Duodenal mucosa (tissue), 2 donors: ENCODE measurements around the gene CCDC136.

Experiments used
- H3K27ac ChIP-seq: one replicate; pipeline ENCODE4 v1.7.0; 2013; ENCODE audit warnings: low read depth, low read length
- H3K27me3 ChIP-seq, 2 donors: one replicate each; pipeline ENCODE4 v1.7.0; 2013; ENCODE audit warnings: low read length in 2 of 2, control low read depth in 1 of 2; ENCODE audit not compliant: insufficient read depth in 2 of 2, control insufficient read depth in 1 of 2
- H3K36me3 ChIP-seq, 2 donors: one replicate each; pipeline ENCODE4 v1.7.0; 2013; ENCODE audit warnings: low read length in 2 of 2, control low read depth in 1 of 2; ENCODE audit not compliant: insufficient read depth in 2 of 2, control insufficient read depth in 1 of 2
- H3K4me1 ChIP-seq, 2 donors: one replicate each; pipeline ENCODE4 v1.7.0; 2013; ENCODE audit warnings: low read length in 2 of 2, control low read depth in 1 of 2; ENCODE audit not compliant: insufficient read depth in 2 of 2, control insufficient read depth in 1 of 2
- H3K4me3 ChIP-seq, 2 donors: one replicate each; pipeline ENCODE4 v1.7.0; 2013; ENCODE audit warnings: low read length in 2 of 2, low read depth in 1 of 2
- H3K9ac ChIP-seq, 2 donors: one replicate each; pipeline ENCODE4 v1.7.0; 2013; ENCODE audit warnings: low read length in 2 of 2, low read depth in 1 of 2
- H3K9me3 ChIP-seq, 2 donors: one replicate each; pipeline ENCODE4 v1.7.0; 2013; ENCODE audit warnings: low read length in 2 of 2, control low read depth in 1 of 2; ENCODE audit not compliant: control insufficient read depth in 1 of 2

Gene CCDC136

DNA sequence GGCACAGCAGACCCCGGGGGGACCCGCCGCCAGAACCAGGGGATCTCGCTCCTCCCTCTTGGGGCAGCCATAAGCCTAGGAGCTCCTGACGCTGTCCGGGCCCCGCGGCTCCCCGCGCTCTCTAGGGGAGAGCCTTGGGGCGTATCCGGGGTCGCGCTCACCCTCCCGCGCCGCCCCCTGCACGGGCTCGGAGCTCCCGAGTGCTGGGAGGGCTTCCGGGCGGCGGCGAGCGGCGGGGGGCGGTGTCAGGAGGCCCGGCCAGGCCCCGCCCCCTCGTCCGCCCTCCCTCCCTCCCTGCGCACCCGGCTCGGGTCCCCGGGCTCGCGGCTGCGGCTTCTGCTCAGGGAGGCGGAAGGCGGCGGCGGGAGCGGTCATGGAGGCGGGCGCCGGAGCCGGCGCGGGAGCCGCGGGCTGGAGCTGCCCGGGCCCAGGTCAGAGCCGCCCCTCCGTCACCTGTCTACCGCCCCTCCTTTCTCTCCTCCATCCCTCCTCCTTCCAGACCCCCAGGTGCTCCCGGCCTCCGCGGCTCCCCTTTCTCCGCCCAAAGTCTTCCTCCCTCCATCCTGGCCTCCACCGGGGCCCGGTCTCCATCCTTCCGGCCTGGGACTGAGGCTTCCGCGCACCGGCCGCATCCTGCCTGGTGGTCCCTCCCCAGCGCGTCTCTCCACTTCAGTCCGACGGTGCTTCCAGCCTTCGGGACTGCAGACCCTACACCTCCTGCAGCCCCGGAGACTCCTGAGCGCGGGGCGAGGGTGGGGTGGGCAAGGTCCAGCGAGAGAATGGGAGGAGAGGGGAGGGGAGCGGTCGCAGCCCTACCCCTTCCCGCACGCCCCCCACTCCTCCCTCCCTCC lies at the start of gene CCDC136:
Gene CCDC136, plus strand, starts transcription at position 848 of the 851 bp plus-strand sequence. CDS start 444 bp downstream, outside the sequence.
- no peaks in the 10 kb centered on the region for H3K36me3 ChIP-seq
- peak within 1 kb of the TSS; percentile 25 to 57 for H3K9ac ChIP-seq
- no peaks in the 10 kb centered on the region for H3K9me3 ChIP-seq
- peaks cover 0 to 5% of the 10 kb centered on the region in 2 donors for H3K27me3 ChIP-seq
- H3K27ac ChIP-seq: no peak within 1 kb of the TSS
- peaks cover 7 to 10% of the 10 kb centered on the region in 2 donors for H3K4me1 ChIP-seq
- H3K4me3 ChIP-seq: peak within 1 kb of the TSS; percentile 67 to 80

DNA sequence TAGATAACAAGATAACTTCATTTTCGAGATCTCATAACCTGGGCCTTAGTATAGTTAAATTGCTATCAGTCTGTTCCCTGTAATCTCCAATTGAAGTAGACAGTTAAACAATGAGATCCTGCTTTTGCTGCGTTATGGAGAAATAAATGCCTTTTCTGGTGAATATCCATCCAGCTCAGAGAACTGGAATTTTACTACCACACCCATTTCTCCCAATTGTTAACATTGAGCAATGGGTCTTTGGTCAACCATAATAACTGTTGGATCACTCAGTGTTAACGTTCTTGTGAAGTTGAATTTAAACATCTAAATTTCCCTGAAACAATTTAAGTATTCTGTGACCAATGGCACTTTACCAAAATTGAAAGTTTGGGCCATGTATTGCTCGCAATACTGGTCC lies 49.6 kb upstream of the CCDC136 start:
- Histone ChIP-seq H3K4me1 (peaks cover 19 to 41% of the 10 kb centered on the region in 2 donors), H3K36me3 (no peaks in the 10 kb centered on the region), H3K27ac (no peak overlapping the region), H3K4me3 (no peak overlapping the region), H3K27me3 (no peaks in the 10 kb centered on the region), H3K9me3 (no peaks in the 10 kb centered on the region), H3K9ac (no peak overlapping the region)

DNA sequence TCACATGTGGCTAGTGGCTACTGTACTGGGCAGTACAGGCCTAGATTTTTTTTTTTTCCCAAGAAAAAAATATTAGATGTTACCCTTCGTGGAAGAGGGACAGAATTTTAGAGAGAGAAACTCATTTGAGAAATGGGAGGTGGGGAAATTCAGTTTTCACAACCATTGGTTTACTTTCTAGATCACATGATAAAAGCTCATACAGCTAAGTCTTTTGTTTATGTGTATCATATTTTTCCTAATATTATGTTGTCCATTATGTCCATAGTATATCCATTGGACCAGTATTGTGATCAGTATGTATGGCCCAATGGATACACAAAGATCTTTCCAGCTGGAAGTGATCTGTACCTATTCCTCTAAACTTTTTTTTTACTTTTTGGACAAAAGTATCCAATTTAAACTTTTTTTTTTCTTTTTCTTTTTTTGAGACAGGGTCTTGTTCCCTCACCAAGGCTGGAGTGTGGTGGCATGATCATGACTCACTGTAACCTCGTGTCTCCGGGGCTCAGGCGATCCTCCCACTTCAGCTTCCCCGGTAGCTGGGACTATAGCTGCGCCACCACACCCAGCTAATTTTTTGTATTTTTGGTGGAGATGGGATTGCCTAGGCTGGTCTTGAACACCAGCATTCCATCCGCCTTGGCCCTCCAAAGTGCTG lies 48.5 kb upstream of the CCDC136 start:
- H3K27ac ChIP-seq: no peak overlapping the region
- no peaks in the 10 kb centered on the region for H3K9me3 ChIP-seq

DNA sequence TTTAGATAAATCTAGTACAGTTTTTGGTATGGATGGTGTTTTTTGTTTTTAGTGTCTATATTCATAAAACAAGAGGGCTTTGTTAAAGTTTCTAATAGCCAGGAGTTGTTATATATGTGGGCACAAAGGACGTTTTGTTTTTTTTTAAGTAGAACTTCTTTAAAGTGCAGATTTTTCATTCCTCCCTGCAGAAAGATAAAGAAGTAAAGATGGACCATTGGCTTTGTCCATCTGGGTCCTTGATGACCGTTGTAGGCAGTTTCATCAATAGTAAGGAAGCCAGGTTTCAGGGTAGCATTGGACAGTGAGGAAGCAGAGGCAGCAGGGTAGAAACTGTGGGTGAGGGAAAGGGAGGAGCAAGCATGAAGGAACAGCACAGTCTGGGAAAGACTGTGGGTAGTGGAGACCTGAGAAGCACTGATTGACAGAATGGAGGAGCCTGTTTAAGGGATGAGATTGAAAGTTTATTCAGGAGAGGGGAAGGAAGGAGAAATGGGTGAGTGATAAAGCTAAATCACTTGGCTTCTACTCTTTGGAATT lies 47.3 kb upstream of the CCDC136 start:
- Histone ChIP-seq H3K4me1 (peaks cover 14 to 43% of the 10 kb centered on the region in 2 donors), H3K27ac (no peak overlapping the region), H3K4me3 (no peak overlapping the region), H3K27me3 (no peaks in the 10 kb centered on the region), H3K9ac (no peak overlapping the region), H3K9me3 (no peaks in the 10 kb centered on the region), H3K36me3 (peaks cover 10 to 15% of the 10 kb centered on the region in 2 donors)

More for the DNA sequence above, 48.5 kb upstream of the CCDC136 start:
- Histone ChIP-seq H3K4me1 (peaks cover 19 to 48% of the 10 kb centered on the region in 2 donors), H3K27me3 (no peaks in the 10 kb centered on the region), H3K4me3 (no peak overlapping the region), H3K36me3 (peaks cover 0 to 3% of the 10 kb centered on the region in 2 donors), H3K9ac (no peak overlapping the region)

DNA sequence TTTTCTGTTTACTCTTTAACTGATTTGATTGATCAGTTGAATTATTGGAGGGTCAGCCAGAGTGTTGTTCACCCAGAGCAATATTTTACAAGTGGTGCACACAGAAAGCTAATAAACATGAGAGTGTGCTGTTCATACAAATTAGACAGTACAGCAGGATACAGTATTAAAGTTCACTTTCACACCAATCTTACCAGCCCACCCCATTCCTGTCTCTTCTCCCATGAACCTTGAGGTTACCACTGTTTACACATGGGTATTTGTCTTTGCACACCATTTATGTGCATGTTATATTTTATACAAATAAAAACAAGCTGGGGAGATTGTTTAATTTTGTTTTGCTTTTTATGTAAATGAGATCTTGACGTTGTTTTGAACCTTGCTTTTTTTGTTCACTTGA lies 46.1 kb upstream of the CCDC136 start:
- Histone ChIP-seq H3K4me3 (no peak overlapping the region), H3K9me3 (no peaks in the 10 kb centered on the region), H3K4me1 (peaks cover 6 to 34% of the 10 kb centered on the region in 2 donors), H3K9ac (no peak overlapping the region), H3K36me3 (peaks cover 20 to 23% of the 10 kb centered on the region in 2 donors), H3K27me3 (no peaks in the 10 kb centered on the region), H3K27ac (no peak overlapping the region)

DNA sequence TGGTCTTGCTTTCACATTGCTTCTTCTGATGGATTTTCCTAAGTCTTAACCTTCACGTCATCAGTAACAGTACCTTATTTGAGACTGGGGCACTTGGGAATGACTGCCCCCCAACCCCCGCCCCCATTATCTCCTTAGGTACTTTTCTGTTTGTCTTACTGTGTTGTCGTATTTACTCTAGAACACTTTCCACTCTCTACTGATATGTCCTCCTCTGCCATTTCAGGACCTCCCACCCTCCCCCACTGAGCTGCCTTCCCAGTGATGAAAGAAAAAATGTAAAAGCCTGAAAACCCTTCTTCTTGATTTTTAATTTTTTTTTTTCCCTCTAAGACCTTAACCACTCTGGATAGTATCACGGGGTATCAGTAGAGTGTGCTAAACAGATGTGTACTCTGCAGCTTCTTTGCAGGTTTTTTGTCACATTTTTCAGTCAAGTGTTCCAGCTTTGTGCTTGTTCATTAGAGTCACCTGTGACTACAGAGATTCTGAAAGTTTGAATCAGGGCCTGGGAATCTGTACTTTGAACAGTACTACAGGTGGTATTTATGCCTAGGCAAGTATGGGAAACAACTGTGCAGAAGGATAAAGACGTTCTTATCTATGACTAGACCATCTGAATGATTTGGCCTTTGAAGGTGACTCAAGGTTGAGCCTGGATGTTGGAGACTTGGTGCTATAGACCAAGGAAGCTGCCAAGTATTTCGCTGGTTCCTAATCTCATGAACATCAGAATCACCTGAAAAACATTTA lies 44.3 kb upstream of the CCDC136 start:
- Histone ChIP-seq H3K9me3 (no peaks in the 10 kb centered on the region), H3K4me1 (peaks cover 0 to 17% of the 10 kb centered on the region in 2 donors), H3K9ac (no peak overlapping the region), H3K27me3 (no peaks in the 10 kb centered on the region), H3K27ac (no peak overlapping the region), H3K4me3 (no peak overlapping the region), H3K36me3 (peaks cover 20 to 32% of the 10 kb centered on the region in 2 donors)

DNA sequence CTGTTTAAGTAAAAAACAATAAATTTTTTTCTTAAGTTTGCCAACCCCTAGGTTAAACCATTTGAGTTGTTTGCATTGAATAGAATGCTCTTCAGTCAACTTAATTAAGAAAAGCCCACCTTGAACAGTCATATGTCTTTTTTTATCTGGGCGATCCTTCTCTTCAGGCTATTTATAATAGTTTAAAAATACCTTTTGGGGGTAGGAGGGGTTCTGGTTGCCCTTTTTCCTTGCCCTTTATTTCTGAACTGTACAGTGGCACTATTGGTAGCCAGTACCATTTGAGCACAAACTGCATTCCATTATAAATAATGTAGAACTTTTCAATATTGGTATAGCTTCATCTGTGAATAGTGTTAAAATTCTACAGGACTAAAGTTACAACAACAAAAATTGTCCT lies 39.5 kb upstream of the CCDC136 start:
- no peak overlapping the region for H3K27ac ChIP-seq
- H3K27me3 ChIP-seq: no peaks in the 10 kb centered on the region
- H3K9me3 ChIP-seq: no peaks in the 10 kb centered on the region
- H3K4me3 ChIP-seq: no peak overlapping the region
- peaks cover 0 to 6% of the 10 kb centered on the region in 2 donors for H3K4me1 ChIP-seq
- H3K9ac ChIP-seq: no peak overlapping the region
- peaks cover 25 to 74% of the 10 kb centered on the region in 2 donors for H3K36me3 ChIP-seq

DNA sequence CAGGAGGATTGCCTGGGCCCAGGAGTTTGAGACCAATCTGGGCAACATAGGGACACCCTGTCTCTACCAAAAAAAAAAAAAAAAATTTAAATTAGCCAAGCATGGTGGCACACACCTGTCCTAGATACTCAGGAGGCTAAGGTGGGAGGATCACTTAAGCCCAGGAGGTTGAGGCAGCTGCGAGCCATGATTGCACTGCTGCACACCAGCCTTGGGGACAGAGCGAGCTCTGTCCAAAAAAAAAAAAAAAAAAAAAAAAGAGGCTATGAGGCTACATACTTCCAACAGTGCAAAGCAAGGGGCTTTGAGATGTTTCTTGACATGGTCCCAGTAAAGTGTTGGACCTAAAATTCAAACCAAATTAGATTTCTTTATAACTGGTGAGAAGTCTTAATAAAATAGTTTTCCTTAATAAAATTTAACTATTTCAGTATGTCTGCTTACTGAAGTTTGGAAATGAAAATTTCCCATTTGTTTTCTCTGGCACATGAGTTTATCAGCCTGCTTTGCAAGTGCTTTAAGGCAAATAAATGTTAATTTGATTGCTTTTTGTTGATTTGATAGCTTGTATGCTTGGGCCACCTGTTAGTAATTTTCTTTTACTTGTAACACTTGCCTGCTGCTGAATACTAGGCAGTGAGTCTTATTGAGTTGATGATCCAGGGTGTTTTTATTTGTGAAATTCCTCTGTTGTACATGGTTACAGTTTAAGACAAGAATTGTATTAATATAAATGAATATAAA lies 36.5 kb upstream of the CCDC136 start:
- Histone ChIP-seq H3K27ac (no peak overlapping the region), H3K9me3 (no peaks in the 10 kb centered on the region), H3K4me1 (no peaks in the 10 kb centered on the region), H3K36me3 (peaks cover 22 to 76% of the 10 kb centered on the region in 2 donors), H3K4me3 (no peak overlapping the region), H3K9ac (no peak overlapping the region), H3K27me3 (no peaks in the 10 kb centered on the region)

DNA sequence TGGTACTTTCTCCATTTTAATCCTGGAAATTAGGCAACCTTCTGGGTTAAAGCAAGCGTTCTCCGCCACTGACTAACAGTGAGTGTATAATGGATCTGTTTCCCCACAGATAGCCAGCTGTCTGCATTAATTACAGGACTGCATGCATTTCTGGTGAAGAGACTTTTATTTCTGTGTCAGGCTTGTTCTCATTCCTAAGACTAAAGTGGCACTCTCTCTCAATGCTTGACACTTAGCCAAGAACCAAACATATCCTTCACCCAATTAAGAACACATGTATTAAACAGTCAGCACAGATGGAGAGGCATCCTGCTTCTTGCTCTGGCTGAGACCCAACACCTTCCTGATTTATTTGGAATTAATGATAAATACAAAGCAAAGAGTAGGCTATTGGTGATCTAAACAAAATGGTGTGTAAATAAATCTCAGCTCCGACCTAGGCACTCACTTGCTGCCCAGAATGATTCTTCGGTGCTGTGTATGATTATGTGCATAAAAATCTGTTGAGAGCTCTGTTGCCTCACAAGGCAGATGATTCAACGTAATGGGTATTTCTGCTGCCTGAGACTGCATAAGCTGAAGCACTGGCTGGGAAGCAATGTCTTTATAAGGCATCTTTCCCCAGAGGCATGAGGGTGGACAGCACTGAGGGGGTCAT lies 35.8 kb upstream of the CCDC136 start:
- Histone ChIP-seq H3K4me1 (no peaks in the 10 kb centered on the region), H3K9me3 (no peaks in the 10 kb centered on the region), H3K27me3 (no peaks in the 10 kb centered on the region), H3K9ac (no peak overlapping the region), H3K27ac (no peak overlapping the region), H3K4me3 (no peak overlapping the region), H3K36me3 (peaks cover 18 to 81% of the 10 kb centered on the region in 2 donors)
